Hematopoietic multipotent progenitor cell treated with erythropoietin and hydrocortisone succinate and interleukin-3 and kit ligand, for 15 days (in vitro differentiated cells): ENCODE data around the gene ELP5.

ENCODE experiments used
- DNase-seq: peaks from one replicate; pipeline ENCODE4 v3.0.0-alpha.2; 2015; ENCODE audit warnings: low spot score

The ELP5 gene

DNA sequence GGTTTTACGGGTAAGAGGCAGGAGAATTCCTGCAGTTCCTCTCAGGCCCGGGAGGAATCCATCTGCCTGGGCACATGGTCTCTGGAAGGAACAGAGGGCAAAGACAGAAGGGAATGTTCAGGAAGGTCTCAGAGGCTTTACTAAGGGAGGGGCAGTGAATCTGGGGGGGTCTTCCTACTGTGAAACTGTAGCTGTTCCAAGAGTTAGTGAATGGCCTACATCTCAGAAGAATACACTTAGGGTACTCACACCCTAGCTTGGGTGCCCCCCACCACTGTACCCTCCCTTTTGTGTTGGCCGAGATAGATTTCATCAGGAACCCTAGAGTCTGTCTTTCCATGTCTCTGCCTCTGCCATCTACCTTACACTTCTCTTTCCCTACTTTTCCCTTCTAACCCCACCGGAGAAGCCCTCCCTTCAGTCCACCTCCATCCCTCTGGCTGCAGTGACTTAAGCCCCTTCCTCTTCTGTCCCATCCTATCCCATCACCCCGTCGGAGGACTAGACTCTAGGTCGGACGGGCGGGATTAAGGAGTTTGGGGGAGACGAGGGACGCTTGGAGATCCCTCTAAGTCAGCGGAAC lies 32.7 kb upstream of the ELP5 start:
- no peak for DNase-seq

DNA sequence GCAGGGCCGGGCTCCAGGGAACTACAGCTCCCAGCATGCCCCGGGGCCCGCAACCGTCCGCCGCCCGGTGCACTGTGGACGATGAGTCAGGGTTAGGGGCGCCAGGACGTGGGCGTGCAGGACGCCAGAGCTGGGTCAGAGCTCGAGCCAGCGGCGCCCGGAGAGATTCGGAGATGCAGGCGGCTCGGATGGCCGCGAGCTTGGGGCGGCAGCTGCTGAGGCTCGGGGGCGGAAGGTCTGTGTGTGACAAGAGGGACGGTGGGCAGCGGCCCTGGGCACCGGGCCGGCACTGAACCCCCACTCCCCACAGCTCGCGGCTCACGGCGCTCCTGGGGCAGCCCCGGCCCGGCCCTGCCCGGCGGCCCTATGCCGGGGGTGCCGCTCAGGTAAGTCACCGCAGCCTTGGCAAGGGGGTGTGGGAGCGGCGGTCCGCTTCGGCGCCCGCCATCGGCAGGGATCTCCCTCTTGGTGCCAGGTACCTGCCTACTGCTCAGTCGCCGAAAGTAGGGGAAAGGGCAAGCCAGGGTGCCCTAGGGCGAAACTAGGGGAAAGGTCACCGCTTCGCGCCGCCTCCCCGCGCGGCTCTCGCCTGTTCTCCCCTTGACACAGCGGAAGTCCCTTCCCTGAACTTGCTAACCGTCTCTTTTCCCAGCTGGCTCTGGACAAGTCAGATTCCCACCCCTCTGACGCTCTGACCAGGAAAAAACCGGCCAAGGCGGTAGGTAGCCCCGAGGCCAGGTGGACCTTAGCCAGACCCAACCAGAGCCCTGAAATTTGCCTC lies 32.0 kb upstream of the ELP5 start, which contains the start of the genes ACADVL and DLG4:
ACADVL (plus strand) TSS at position 127 of the 781 bp plus-strand sequence; CDS start at position 174, 47 bp downstream.
DLG4 (minus strand) TSS at position 25 of the 781 bp plus-strand sequence.
- DNase-seq: peak; percentile 83

DNA sequence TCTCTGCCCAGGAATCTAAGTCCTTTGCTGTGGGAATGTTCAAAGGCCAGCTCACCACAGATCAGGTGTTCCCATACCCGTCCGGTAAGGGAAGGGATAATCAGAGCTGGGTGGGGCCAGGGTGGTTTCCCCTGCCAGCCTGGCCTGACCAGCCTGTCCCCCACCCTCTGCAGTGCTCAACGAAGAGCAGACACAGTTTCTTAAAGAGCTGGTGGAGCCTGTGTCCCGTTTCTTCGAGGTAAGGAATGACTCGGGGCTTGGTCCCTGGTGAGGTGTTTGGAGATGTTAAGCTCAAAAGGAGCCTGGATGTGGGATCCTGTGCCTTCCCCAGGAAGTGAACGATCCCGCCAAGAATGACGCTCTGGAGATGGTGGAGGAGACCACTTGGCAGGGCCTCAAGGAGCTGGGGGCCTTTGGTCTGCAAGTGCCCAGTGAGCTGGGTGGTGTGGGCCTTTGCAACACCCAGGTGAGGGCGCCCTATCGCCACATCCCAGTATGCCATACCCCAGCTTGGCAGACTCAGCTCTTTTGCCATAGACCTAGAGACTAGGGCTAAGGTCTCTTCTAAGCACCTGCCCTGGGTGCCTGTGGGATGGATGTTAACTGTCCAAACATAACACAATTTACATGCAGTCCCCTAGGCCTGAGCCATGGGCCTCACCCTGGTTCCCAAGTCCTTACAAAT lies 31.3 kb upstream of the ELP5 start:
- peak; percentile 77 for DNase-seq

DNA sequence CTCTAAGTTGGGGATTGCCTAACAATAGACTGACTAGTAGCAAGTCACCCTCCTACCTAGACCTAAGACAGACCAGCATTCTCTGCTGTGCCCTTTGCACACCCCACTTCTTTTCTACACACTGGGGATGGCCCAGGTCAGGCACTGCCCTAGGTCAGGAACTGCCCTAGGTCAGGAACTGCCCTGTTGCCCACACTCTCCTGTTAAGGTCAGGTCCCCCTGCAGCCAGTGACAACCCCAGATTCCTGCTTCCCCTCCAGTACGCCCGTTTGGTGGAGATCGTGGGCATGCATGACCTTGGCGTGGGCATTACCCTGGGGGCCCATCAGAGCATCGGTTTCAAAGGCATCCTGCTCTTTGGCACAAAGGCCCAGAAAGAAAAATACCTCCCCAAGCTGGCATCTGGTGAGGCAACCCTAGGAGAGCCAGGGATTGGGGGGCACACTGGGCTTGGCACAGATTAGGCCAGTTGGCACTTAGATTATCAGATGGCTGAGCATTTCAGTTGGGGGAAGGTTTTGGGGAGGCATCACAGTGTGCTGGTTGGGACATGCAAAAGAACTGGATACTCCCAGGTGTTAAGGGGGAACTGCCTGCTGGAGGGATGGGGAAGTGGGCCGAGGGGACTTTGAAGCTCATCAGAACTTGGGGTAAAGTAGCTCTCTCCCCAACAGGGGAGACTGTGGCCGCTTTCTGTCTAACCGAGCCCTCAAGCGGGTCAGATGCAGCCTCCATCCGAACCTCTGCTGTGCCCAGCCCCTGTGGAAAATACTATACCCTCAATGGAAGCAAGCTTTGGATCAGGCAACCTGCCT lies 30.5 kb upstream of the ELP5 start:
- DNase-seq: no peak

DNA sequence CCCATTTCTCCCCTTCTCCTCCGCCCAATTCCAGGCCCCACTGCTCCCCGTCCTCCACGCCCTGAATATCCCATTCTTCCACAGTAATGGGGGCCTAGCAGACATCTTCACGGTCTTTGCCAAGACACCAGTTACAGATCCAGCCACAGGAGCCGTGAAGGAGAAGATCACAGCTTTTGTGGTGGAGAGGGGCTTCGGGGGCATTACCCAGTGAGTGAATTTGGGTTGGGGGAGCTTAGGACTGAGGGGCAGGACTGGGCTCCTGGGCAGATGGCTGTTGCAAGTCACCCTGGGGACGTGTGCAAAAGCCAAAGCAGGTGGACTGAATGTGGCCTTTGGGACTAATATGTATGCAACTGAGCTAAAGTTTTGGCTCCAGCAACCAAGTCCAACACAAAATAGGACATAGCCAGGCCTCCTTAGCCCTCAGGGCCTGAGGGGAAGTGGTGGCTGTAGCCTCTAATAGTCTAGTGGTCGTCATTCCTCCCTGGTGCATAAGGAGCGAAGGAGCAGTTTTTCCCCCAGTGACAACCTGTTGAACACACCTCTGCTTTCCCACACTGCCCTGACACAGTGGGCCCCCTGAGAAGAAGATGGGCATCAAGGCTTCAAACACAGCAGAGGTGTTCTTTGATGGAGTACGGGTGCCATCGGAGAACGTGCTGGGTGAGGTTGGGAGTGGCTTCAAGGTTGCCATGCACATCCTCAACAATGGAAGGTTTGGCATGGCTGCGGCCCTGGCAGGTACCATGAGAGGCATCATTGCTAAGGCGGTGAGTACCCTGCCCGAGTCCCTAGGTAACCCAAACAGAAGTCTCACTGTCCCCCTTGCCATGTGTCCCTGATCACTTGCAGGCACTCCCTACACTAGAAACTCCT lies 29.7 kb upstream of the ELP5 start:
- no peak for DNase-seq

DNA sequence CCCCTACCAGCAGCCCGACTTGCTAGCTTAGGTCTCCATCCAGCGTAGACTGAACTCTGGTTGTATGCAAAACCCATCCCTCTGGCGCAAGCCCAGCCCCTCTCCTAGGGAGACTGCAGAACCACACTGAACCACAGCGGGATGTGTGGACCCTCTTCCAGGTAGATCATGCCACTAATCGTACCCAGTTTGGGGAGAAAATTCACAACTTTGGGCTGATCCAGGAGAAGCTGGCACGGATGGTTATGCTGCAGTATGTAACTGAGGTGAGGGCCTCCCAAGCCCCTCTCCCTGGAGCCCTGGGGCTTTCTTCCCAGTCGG lies 29.1 kb upstream of the ELP5 start:
- no peak for DNase-seq

DNA sequence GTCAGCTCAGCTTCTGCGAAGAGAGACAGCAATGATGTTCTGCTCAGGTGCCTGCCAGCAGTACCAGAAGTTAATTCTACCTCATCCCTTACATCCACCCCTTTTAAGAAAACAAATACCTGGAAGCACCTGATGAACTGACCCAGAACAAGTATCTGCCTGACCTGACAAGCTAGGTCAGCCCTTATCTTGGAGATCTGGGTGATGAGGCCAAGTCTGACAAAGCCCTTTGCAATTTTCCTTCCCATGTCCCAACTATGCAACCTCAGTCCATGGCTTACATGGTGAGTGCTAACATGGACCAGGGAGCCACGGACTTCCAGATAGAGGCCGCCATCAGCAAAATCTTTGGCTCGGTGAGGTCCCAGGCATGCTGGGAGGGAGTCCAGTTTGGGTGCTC lies 28.6 kb upstream of the ELP5 start:
- no peak for DNase-seq

DNA sequence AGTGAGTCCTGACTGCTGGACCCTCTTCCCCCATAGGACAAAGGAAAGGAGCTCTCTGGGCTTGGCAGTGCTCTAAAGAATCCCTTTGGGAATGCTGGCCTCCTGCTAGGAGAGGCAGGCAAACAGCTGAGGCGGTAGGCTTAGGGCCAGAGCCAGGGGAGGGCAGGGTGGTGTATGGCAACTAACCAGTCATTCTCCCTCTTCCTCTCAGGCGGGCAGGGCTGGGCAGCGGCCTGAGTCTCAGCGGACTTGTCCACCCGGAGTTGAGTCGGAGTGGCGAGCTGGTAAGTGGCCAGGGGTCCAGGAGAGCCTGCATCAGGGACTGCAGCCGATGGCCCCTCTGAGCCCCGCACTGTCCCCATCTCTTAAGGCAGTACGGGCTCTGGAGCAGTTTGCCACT lies 27.9 kb upstream of the ELP5 start:
- no peak for DNase-seq

DNA sequence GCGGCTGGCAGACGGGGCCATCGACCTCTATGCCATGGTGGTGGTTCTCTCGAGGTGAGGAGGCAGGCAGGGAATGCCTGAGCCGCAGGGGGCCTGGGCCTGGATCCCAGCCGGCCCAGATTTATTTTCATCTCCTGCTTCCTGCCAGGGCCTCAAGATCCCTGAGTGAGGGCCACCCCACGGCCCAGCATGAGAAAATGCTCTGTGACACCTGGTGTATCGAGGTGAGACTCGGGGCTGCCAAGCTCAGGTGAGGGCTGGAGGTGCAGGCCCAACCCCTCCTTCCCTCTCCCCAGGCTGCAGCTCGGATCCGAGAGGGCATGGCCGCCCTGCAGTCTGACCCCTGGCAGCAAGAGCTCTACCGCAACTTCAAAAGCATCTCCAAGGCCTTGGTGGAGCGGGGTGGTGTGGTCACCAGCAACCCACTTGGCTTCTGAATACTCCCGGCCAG lies 27.3 kb upstream of the ELP5 start:
- DNase-seq: no peak

DNA sequence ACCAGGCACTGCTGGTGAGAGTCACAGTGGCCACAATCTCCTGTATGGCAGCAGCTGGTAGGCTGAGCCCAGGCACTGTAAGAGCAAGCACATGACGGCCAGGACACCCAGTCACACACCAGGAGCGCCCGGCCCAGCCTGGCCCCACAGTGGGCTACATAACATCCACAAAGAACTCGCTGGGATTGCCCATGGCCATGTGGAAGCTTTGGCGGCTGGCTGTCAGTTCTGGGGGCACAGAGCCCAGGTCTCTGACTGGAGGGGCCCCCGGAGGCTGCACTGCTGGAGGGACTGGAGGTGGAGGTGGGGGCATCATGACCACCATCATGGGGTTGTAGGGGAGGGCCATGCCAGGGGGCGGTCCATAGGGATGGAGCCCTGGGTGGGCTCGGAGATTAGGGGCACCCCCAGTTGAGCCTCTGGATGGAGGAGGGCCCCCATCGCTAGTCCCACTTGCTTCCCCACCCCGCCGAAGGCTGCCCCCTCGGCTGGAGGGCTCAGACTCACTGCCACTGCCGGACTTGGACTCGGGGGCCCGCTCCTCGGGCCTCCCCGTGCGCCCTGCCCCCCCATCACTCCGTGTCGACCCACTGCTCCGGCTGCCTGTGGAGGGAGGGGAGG lies 26.2 kb upstream of the ELP5 start:
- DNase-seq: no peak

DNA sequence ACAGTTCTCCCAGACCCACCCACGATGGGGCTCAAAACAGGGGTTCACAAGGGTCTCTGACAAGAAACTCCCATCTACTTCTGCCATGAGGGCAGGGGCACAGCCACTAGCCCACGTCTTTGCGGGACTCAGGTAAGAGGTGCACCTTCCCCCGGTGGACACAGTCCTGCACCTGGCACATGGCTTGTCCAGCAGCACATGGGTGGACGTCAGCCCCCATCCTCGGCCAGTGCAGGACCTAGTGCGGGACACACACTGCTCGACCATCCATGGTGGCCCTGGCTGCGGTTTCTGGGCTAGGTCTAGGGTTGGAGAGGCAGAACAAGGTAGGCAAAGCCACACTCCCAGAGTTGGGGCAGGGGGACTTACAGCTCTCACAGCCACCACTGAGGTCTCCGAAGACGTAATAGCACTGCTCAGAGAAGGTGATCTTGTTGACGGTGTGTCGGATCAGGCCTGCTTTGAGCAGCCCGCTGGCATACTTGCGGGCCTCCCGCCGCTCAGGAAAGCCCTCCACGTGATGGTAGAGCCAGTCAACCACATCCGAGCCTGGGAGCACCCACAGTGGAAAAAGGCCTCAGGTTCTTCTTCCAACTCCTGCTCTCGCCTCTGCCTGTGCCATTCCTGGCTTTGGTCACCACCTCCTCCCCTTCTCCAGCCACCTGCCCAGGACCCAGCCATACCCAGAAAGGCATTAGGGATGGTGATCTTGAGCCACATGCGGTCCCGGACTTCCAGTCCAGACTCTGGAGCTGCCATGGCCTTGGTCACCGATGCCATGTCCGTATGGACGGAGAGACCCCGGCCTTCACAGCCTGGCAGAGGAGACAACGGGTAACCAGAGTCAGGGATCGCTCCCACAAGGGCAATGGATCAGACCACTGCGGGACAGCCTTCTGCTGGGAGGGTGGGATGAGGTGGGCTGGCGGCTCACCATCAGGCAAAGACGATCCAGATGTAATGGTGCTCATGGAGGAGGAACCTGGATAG lies 25.0 kb upstream of the ELP5 start:
- DNase-seq: no peak

DNA sequence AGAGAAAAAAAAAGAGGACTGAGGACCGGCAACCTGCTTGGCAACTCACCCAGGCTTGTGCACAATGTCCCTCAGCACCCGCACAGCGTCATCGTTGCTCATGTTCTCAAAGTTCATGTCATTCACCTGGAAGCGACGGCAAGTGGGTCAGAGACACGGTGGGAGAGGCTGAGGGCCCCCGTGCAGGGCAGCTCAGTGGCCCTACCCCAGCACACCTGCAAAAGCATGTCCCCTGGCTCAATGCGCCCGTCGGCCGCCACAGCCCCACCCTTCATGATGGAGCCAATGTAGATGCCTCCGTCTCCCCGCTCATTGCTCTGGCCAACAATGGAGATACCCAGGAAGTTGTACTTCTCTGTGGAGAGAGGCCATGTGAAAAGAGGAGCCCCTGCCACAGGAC lies 23.1 kb upstream of the ELP5 start:
- no peak for DNase-seq

DNA sequence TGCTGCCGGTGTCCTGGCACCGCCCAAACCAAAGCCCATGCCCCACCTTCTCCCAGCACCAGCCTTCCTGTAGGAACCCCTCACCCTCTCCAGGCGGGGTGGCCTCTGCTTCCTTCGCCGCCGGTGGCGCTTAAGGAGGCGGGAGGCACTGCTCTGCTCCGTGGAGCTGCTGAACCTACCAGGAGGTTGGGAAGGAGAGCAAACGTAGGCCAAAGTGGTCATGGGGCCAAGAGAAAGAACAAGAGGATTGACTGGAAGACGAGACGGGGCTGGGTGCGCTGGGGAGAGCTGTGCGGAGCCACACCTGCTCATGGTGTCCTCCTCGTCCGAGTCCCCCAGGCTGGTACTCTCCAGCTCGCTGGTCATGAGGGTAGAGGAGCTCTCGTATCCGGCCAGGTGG lies 22.5 kb upstream of the ELP5 start:
- no peak for DNase-seq

DNA sequence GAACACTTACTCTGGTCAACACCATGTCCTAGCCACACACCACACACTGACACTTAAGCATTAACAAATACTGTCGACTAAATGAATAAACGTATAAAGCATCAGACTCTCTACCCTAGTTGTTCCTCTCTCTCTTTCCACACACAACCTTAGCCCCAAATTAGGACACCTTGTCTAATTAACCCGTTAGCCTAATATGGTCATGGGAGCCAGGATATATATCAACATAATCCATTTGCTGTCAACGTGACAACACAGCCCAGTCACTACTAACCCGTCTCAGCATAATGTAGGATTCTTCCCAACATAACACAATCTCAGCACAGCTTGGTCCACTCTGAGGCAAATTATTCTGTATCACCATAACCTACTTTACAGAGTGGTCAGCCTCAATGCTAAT lies 19.9 kb upstream of the ELP5 start:
- DNase-seq: no peak

DNA sequence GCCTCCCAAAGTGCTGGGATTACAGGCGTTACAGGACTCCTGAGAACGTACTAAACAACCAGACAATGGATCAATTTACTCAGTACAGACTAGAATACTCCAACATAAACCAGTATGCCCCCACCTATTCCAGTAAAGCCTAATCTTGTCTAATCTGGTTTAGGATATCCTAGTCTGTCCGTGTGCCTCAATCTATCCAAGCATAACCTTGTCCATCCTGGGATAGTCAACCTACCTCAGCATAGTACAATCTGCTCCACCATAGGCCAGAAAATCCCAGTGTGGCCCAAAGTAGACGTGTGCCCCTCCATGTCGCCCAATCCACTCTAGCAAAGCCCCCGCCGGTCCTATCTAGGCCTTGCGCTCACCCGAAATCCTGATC lies 18.3 kb upstream of the ELP5 start:
- DNase-seq: no peak

DNA sequence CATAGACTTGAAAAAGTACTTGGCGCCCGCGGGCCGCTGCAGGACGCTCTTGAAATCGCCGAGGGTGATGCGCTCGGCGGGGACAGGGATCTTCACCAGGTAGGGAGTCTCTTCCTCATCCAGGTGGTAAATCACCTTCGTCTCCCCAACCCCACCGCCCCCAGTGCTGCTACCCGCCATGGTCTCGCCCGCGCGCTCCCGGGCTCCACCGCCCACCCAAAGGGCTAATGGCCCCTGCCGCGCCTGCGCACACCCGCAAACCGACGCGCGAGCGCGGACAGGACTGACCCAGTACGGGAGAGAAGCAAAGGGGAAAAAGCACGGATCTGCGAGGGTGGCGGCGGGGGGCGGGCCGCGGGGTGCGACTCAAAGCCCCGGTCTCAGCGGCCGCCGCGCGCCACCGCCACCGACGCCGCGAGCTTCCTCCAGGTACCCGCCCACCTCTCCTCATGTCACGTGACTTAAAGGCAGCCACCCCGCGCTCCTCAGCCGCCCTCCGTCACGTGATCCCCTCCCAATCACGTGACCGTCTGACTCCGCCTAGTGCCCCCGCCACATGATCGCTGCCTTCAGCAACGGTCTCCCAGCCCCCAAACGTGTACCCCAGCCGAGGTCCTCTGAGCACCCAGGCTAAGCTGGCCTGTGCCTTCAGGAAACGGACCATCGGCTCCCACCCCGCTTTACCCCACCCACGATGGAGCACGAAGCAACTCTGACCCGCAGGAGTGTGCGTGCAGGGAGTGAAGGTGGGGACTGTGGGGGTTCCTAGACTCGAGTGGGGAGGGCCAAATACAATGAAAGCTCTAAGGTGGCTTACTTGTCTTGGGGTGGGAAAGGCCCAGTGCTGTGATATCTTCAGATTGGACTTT lies 17.7 kb upstream of the ELP5 start, which contains the start of gene DVL2:
DVL2 (minus strand) TSS at position 435 of the 869 bp plus-strand sequence; CDS start at position 180, 255 bp downstream.
- DNase-seq: peak; percentile 97

DNA sequence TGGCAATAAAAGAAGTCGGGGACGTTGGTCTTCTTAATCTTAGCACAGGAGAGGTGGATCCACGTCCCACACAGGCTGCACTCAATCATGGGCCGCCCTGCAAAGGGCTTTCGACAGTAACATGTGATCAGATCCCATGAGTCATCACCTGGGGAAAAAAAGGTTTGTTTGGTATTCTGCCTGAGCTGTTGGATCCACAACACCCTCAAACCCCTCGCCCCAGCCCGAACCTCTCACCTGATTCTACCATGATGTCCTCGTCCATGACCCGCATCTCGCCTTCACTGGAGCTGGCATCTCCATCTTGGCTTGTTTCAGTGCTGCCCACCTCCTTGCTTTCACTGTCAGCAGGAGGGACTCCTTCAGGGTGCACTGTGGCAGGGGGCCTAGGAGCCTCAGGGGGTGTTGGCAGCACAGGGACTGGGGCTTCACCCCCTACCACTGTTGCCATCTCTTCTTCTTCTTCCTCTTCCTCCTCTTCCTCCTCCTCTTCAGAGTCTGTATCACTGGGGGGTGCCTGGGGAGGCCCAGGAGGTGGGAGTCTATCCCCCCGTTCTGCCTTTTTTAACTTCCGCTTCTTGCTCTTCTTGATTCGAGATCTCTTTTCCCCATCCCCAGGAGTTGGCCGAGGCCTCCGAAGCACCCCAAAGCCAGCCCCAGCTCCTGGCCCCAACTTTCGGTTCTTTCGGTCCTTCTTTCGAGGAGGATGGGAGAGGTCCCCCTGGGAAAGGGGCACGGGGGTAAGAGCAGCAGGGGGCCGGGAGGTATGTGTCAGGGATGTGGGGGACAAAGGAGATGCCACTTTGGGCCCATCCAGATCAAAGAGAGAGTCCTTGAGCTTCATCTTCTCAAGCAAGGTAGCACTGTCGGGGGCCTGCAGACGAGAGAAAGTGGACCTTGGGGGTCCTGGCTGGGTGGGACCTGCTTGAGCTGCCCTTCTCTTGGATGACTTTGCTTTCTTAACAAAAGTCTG lies 16.0 kb upstream of the ELP5 start:
- DNase-seq: peak; percentile 41
